T-helper 2 cell (primary cell): ENCODE results near the gene FAM236A.
"Not testable (repeated sequence)": the region's sequence is repeated elsewhere in the genome, so short reads cannot be mapped to it uniquely, and the experiment has no call there.

Experiments
- DNase-seq, 5 experiments: peaks; one replicate each; pipeline versions ENCODE4 v3.0.0 to v3.0.0-alpha.2; 2012 to 2022
- total RNA-seq, 2 donors: gene quantifications; one replicate each; lab custom pipeline; 2026; lab: John Stamatoyannopoulos, UW

The FAM236A gene
- total RNA-seq: 0 reads per million in 2 donors

DNA sequence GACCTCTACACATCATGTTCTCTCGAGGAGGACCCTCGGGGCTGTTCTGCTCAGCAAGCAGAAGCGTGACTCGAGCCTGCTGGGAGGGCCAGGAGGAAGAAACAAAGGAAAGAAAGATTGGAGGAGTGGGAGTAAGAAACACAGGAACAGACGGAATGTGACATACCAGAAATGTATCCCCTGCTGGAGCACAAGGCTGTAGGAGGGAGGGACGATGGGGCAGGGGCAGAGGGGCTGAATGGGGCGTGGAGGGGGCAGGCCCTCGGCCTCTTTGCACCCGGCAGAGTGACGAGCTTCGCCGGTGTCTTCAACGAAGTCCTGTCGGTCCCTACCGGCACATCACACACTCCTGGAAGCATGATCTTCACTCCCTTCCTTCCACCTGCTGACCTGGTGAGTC is at the start of gene FAM236A:
Gene FAM236A (plus strand): TSS at position 301 of the 400 bp plus-strand sequence. CDS start 57 bp downstream, at position 358.
- not testable (repeated sequence) for DNase-seq

DNA sequence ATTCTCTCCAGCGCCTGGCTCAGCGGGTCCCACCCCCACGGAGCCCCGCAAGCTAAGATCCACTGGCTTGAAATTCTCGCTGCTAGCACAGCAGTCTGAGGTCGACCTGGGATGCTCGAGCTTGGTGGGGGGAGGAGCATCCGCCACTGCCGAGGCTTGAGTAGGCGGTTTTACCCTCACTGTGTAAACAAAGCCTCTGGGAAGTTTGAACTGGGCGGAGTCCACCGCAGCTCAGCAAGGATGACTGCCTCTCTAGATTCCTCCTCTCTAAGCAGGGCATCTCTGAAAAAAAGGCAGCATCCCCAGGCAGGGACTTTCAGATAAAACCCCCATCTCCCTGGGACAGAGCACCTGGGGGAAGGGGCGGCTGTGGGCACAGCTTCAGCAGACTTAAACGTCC is 48.3 kb upstream of the FAM236A start:
- not testable (repeated sequence) for DNase-seq

DNA sequence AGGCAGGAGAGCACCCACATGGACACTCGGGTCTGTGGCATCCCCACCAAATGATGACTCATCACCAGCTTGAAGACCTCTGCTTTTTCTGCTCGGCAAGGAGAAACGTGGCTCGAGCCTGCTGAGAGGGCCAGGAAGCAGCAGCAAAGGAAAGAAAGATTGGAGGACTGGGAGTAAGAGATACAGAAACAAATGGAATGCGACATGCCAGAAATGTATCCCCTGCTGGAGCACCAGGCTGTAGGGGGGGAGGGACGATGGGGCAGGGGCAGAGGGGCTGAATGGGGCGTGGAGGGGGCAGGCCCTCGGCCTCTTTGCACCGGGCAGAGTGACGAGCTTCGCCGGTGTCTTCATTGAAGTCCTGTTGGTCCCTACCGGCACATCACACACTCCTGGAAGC is 25.7 kb upstream of the FAM236A start, which contains the start of gene FAM236C:
Gene FAM236C (plus strand): TSS at position 301 of the 400 bp plus-strand sequence. CDS start 100 bp downstream, outside the sequence.
- not testable (repeated sequence) for DNase-seq

DNA sequence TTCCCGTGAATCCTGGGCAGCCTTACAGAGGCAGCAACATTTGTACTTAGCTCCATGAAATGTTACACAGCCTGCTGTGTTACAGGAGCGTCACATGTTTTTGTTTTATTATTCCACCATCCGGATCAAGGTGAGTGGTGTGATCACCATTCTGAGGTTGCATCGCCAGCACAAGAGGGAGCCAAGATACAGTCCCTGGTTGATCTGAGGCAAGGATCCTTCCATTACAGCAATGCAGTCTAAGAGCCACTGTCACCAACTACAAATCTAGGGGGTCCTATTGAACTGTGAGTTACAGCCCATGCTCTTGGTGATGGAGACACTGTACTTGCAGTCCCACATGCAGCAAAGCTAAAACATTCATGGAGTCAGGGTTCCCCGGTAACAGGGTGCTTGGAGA is 21.9 kb upstream of the FAM236A start:
- not testable (repeated sequence) for DNase-seq

DNA sequence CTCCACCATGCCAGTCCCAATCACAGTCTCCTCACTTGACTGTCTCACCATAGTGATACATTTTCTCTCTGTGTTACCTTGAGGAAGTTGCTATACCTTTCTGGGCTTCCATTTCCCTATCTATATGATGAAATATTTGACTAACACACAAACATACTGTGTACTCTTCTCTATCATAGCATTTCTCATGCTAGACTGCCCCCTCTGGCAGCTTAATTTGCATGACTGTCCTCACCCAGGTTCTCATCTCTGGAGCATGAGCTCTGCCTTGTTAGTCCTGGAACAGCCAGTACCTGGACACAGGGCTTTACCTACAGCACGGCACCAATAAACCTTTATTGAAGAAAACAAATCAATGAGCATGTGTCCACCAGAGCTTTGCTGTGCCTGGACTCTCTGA is 5.7 kb upstream of the FAM236A start:
- not testable (repeated sequence) for DNase-seq

DNA sequence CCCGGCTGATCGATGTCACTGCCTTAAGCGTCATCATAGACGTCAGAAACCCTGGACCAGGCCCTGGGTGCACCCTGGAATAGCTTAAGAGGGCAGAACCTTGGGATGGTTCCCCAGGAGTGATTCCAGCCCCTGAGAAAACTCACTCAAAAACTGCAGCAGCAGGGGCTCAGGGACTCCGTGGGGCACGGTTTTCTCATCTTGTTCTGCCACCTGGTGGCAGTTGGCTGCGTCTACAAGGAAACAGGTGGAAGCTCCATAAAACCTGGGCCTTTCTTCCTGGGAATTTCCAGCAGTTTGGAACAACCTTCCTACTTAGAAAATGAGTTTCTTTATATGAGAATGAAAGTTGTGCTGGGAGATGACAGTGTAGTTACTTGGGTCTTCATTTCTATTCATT is 1.6 kb upstream of the FAM236A start:
- not testable (repeated sequence) for DNase-seq

DNA sequence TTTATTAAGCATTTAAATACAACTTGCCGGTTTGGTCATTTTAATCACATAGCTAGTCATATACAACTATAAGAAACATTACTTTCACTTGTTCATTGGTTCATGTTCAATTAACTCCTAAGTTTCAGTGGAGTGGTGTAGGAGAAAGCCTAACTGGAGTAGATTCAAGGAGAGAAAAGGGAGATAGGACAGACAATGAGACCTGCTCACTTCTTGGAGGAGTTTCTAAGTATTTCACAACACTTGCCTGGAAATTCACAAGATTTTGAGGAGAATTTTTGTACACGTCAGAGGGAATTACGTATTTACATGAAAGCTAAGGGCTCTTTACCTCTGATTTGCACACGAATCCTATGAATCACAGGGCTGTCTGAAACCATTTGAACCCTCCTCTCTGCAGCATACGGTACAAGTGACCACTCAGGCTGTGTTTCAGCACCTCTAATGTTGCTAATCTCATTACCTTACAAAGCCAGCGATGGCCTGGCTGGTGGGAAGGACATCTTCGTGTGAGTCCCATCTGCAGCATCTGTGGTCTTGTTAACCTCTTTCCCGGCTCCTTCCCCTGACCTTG is 1.0 kb upstream of the FAM236A start:
- DNase-seq: not testable (repeated sequence)

DNA sequence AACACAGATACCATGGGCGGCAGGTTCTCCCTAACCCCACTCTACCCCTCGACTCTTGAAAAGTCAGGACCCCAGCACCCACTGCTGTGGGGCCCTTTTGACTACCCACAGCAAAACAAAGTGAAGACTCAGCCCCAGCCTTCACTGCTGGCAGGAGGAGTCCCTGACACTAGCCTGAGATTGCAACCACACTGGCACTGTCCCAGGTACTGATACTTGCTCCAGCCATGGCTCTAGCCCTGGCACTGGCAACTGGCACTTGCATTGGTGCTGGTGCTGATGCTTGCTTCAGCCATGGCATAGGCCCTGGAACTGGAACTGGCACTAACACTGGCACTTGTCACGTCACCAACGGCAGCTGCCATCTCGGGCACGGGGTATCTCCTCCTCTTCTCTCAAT is 4.3 kb downstream of the FAM236A start:
- not testable (repeated sequence) for DNase-seq

DNA sequence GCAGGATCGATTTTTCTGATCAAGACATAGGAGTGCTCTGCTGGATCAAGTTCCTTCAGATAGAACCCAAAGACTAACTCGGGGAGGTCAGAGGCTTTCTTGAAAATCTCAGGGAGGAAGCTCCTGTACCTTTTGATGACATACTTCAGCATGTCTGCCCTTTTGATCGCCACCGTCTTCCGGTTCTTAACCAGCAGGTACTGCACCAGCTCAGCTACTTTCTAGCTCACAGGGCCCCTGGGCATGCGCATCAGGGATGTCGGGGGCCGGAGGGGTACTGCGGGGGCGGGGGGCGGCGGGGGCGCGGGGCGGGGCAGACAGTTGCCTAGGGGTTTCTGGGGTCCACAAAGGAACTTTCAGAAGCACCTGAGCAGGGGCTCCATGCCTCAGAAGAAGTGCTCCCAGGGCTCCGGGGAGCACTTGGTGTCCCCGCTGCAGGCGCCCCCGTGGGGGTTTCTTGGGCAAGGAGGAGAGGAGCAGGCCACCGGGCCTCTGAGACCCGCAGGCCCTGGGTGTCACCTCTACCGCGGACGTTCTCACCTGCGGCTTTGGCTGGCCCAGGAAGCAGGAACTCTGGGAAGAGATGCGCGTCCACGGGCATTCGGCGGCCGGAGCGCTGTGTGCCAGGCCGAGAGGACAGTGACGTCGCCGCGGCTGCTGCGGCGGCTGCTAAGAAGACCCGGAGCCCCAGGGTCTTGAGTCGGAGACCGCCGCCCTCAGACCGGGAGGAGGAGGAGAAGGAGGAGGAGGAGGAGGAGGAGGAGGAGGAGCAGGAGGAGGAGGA is 5.2 kb downstream of the FAM236A start:
- not testable (repeated sequence) for DNase-seq

DNA sequence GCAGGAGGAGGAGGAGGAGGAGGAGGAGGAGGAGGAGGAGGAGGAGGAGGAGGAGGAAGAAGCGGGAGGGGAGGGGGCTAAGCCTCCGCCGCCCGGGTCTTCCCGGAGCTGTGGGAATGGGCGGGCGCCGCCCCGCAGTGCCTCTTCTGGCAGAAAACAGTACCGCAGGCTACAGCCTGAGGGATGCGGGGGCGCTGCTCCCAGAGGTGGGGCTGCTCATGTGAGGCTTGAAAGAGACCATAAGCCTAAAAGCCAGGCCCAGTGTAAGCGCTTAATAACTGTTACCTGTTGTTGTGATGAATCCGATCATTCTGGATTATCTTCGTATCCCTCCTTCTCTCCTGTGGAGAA is 5.8 kb downstream of the FAM236A start, which contains the start of gene DMRTC1:
Gene DMRTC1 (minus strand): TSS at position 19 of the 351 bp plus-strand sequence. CDS start 68,143 bp downstream, outside the sequence.
- DNase-seq: not testable (repeated sequence)

DNA sequence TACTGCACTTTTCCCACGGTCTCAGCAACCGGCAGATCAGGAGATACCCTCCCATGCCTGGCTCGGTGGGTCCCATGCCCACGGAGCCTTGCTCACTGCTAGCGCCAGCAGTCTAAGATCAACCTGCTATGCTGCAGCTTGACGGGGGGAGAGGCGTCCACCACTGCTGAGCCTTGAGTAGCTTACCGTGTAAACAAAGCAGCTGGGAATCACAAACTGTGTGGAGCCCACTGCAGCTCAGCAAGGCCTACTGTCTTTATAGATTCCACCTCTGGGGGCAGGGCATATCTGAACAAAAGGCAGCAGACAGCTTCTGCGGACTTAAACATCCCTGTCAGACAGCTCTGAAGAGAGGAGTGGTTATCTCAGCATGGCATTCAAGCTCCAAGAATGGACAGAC is 22.0 kb downstream of the FAM236A start:
- DNase-seq: not testable (repeated sequence)

DNA sequence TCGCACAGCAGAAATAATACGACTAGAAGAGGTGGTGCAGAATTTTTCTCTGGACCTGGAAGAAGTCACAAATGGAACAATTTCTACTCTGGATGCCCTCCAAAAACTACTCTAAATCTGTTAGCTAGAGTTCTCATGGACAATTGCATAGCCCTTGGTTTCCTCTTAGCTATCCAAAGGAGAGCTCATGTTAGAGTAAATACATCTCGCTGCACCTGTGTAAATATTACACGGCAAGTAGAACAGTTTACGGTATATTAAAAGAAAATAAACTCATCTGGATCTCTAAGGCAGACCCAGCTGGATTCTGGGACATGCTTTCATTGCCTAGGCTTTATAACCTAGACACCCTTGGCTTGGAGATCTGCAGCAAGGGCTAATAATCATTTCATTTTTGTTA is 33.9 kb downstream of the FAM236A start:
- not testable (repeated sequence) for DNase-seq

DNA sequence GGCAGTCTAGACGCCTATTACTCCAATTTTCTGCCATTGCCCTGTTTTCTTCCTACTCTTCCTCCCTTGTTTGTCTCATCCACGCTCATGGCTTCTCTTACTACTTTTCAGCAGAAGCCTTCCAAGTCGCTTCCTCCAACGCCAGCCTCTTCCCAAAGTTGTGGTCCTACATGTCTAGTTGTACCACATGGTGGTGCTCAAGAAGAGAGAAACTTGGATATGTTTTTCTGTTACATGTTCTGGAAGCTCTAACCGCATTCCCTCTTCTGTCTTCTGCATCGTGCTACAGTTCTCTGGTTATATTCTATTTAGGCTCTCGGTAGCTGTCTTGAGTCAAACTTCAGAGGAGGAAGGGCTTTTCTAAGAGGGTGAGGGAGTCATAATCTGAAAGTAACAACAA is 36.9 kb downstream of the FAM236A start:
- DNase-seq: not testable (repeated sequence)

DNA sequence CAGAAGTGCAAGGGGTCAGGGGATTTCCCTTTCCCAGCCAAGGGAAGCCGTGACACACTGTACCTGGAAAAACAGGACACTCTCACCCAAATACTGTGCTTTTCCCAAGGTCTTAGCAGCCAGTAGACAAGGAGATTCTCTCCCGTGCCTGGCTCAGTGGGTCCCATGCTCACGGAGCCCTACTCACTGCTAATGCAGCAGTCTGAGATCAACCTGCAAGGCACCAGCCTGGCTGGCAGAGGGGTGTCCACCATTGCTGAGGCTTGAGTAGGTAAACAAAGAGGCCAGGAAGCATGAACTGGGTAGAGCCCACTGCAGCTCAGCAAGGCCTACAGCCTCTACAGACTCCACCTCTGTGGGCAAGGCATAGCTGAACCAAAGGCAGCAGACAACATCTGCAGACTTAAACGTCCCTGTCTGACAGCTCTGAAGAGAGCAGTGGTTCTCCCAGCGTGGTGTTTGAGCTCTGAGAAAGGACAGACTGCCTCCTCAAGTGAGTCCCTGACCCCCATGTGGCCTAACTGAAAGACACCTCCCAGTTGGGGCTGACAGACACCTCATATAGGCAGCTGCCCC is 43.0 kb downstream of the FAM236A start:
- not testable (repeated sequence) for DNase-seq
